ENCODE results near the gene WDR33.

Gene WDR33

GRCh38 chr2:127743477-127744026 lies 67.4 kb downstream of the WDR33 start:
- TF ChIP-seq, protein P1, sequence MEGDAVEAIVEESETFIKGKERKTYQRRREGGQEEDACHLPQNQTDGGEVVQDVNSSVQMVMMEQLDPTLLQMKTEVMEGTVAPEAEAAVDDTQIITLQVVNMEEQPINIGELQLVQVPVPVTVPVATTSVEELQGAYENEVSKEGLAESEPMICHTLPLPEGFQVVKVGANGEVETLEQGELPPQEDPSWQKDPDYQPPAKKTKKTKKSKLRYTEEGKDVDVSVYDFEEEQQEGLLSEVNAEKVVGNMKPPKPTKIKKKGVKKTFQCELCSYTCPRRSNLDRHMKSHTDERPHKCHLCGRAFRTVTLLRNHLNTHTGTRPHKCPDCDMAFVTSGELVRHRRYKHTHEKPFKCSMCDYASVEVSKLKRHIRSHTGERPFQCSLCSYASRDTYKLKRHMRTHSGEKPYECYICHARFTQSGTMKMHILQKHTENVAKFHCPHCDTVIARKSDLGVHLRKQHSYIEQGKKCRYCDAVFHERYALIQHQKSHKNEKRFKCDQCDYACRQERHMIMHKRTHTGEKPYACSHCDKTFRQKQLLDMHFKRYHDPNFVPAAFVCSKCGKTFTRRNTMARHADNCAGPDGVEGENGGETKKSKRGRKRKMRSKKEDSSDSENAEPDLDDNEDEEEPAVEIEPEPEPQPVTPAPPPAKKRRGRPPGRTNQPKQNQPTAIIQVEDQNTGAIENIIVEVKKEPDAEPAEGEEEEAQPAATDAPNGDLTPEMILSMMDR (IDR thresholded peaks at IDR 0.05; ENCODE audit: insufficient read depth, low read depth, low read length, missing control alignments): peak; percentile 7
- H3K4me3 ChIP-seq (ENCODE audit: low read length): no peak overlapping the region
- DNase-seq (ENCODE audit: low read depth): no peak

- no peak for DNase-seq (ENCODE audit: low read depth)
- TF ChIP-seq, protein P1 (IDR thresholded peaks at IDR 0.05; ENCODE audit: insufficient read depth, low read depth, low read length, missing control alignments): no peak
- H3K4me3 ChIP-seq (ENCODE audit: low read length): no peak overlapping the region
Measured at GRCh38 chr2:127740665-127741288, 70.2 kb downstream of the WDR33 start.

DNA sequence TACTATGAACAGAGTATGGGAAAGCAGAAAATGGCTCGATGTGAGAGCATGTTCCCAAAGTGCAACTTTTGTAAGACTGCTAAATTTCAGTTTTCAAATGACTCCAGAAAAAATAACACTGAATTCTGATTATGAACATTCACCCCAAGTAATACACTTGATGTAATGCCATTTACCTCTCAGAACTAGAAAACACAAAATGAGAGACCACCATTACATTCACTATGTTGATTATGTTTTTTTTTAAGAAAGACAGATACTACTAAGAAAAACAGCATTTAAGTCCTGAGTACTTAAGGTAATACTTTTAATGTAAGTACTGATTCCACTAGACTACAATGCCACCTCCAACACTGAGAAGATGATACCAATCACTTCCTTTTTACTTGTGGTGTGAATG lies 71.2 kb downstream of the WDR33 start:
- no peak overlapping the region for H3K4me3 ChIP-seq (ENCODE audit: low read length)
- TF ChIP-seq, protein P1 (IDR thresholded peaks at IDR 0.05; ENCODE audit: insufficient read depth, low read depth, low read length, missing control alignments): no peak
- no peak for DNase-seq (ENCODE audit: low read depth)

DNA sequence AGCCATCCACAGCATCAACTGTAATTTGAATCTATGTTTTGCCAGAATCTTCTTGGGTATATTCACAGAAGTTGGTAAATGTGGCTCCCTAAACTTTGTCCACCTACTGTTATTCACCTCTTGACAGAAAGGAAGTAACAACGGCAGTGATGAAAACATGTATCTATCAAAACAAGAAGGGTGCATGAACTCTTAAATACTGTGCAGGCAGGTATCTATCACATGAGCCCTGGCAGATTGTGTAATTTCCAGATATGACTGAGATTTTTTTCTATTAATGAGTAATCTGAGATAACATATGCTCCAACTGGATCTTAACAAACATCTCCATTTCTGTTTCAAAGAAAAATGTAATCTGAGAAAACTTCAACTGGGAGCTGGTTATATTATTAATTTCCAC lies 73.1 kb downstream of the WDR33 start:
- DNase-seq (ENCODE audit: low read depth): peak; percentile 56
- H3K4me3 ChIP-seq (ENCODE audit: low read length): no peak overlapping the region
- TF ChIP-seq, protein P1 (IDR thresholded peaks at IDR 0.05; ENCODE audit: insufficient read depth, low read depth, low read length, missing control alignments): no peak

GRCh38 chr2:127735537-127736399 lies 75.2 kb downstream of the WDR33 start:
- TF ChIP-seq, protein P1 (IDR thresholded peaks at IDR 0.05; ENCODE audit: insufficient read depth, low read depth, low read length, missing control alignments): no peak
- peak; percentile 20 for DNase-seq (ENCODE audit: low read depth)
- no peak overlapping the region for H3K4me3 ChIP-seq (ENCODE audit: low read length)

- TF ChIP-seq, protein P1 (IDR thresholded peaks at IDR 0.05; ENCODE audit: insufficient read depth, low read depth, low read length, missing control alignments): no peak
- no peak for DNase-seq (ENCODE audit: low read depth)
- H3K4me3 ChIP-seq (ENCODE audit: low read length): no peak overlapping the region
Measured at GRCh38 chr2:127735044-127735443, 75.9 kb downstream of the WDR33 start.

Data from epithelial cell of esophagus (primary cell).